Lower leg skin (tissue), 4 donors: ENCODE data around the gene NAPG. TPM values are rescaled to one million over a fixed set of nuclear protein-coding genes. Genes with fewer than 3 reads are reported as not detected.

Source experiments
- DNase-seq, 2 donors: peaks; one replicate each; pipeline ENCODE4 v3.0.0-alpha.2; 2019; ENCODE audit warnings: low spot score in 2 of 2
- H3K4me3 ChIP-seq: fragments of 200-600 bp; sonication (generic); 2 replicates; pipeline ENCODE4 v1.5.1; 2017; ENCODE audit warnings: mild to moderate bottlenecking, low read depth; ENCODE audit not compliant: poor library complexity, severe bottlenecking
- POLR2A ChIP-seq, 2 donors: fragments of 450-650 bp; IDR thresholded peaks; one replicate each; pipeline ENCODE4 v1.6.1; 2016 to 2017; ENCODE audit warnings: antibody characterized with exemption in 2 of 2, mild to moderate bottlenecking in 1 of 2, moderate library complexity in 1 of 2
- WGBS, 2 donors: methylation state at CpG; one replicate each; pipeline ENCODE4 v1.1.5; 2018; 5-methylcytosine and 5-hydroxymethylcytosine counted together
- intact Hi-C: fragments of 100-400 bp; cut with DNase I; formaldehyde crosslinking; loops from one replicate; pipeline ENCODE4 v1.15.0; 2023; ENCODE audit warnings: low total_unique reads
- total RNA-seq, 4 donors: library from RNA; depleted of rRNA; stranded (reverse); fragments of >200 nt; gene quantifications; one replicate each; pipeline ENCODE4 v1.1.0, GENCODE V29; 2016
- TF ChIP-seq, protein P1 (sequence below), 3 donors: fragments of 450-650 bp; IDR thresholded peaks; one replicate each; pipeline ENCODE4 v1.5.1; 2016; ENCODE audit warnings: antibody characterized with exemption in 3 of 3, mild to moderate bottlenecking in 3 of 3, moderate library complexity in 2 of 3

The NAPG gene
- total RNA-seq, 4 donors from 2014 or later: 15.6 to 25.7 (median 22.0) TPM

GRCh38 chr18:10526561-10526949 lies 728 bp downstream of the NAPG start:
- intact Hi-C loops: no loop called here
- peak overlapping the region; percentile 59 for H3K4me3 ChIP-seq
- WGBS, 2 donors: 3 to 9% methylated on average over 10 to 11 of the region's 11 CpGs
- DNase-seq: no peak
- no peak for TF ChIP-seq POLR2A (IDR thresholded peaks at IDR 0.05)
- TF ChIP-seq, protein P1, sequence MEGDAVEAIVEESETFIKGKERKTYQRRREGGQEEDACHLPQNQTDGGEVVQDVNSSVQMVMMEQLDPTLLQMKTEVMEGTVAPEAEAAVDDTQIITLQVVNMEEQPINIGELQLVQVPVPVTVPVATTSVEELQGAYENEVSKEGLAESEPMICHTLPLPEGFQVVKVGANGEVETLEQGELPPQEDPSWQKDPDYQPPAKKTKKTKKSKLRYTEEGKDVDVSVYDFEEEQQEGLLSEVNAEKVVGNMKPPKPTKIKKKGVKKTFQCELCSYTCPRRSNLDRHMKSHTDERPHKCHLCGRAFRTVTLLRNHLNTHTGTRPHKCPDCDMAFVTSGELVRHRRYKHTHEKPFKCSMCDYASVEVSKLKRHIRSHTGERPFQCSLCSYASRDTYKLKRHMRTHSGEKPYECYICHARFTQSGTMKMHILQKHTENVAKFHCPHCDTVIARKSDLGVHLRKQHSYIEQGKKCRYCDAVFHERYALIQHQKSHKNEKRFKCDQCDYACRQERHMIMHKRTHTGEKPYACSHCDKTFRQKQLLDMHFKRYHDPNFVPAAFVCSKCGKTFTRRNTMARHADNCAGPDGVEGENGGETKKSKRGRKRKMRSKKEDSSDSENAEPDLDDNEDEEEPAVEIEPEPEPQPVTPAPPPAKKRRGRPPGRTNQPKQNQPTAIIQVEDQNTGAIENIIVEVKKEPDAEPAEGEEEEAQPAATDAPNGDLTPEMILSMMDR (IDR thresholded peaks at IDR 0.05): no peak

- H3K4me3 ChIP-seq: no peak overlapping the region
- no peak for DNase-seq
- 57 to 58% methylated on average over 3 of the region's 3 CpGs for WGBS, 2 donors
- no peak for TF ChIP-seq POLR2A (IDR thresholded peaks at IDR 0.05)
- TF ChIP-seq, protein P1 (IDR thresholded peaks at IDR 0.05): no peak
- intact Hi-C loops: no loop called here
These were observed 2.6 kb downstream of the NAPG start for GRCh38 chr18:10528439-10528838.

DNA sequence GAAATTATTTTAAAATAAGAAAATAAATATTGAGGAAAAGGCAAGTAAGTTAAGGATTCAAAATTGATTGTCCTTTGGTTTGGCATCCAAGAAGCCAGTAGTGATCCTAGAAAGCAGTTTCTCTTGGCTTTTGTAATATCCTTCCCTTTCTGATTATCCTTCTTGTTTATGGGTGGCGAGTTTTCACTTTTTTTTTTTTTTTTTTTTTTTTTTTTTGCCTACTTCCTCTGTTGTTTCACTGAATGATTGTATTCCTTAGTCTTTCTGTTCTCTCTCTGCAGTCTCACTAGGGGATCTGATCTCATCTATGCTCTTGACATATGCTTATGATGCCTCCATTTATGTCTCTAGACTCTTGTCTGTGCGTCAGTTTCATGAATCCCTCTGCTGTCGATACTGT lies 4.2 kb downstream of the NAPG start:
- TF ChIP-seq, protein P1 (IDR thresholded peaks at IDR 0.05): no peak
- WGBS, 2 donors: 77 to 78% methylated on average over 3 of the region's 3 CpGs
- H3K4me3 ChIP-seq: no peak overlapping the region
- DNase-seq: no peak
- intact Hi-C loops: no loop called here

DNA sequence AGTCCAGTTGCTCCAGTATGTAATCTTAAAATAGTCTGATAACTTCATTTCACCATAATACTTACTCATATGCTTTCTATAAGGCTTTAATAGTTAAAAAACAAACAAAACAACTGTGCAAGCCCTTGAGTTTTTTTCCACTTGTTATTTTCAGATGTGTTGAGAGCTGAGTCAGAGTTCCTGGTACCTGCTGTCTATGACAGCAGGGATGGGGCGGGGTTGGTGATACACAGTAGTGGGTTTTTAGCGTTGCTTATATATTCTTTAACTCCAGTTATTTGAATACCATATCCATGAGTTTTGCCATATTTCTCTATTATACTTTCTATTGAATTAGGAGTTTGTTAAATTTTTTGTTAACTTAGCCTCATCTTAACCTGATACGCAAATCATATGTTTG lies 5.0 kb downstream of the NAPG start:
- DNase-seq: no peak
- intact Hi-C loops: no loop called here
- 86 to 89% methylated on average over 3 of the region's 3 CpGs for WGBS, 2 donors
- no peak for TF ChIP-seq POLR2A (IDR thresholded peaks at IDR 0.05)
- TF ChIP-seq, protein P1 (IDR thresholded peaks at IDR 0.05): no peak
- H3K4me3 ChIP-seq: no peak overlapping the region

- no peak overlapping the region for H3K4me3 ChIP-seq
- intact Hi-C loops: no loop called here
- WGBS, 2 donors: 93 to 95% methylated on average over 2 of the region's 2 CpGs
- DNase-seq: no peak
- TF ChIP-seq POLR2A (IDR thresholded peaks at IDR 0.05): no peak
- TF ChIP-seq, protein P1 (IDR thresholded peaks at IDR 0.05): no peak
These were observed 7.3 kb downstream of the NAPG start for GRCh38 chr18:10533111-10533510.

DNA sequence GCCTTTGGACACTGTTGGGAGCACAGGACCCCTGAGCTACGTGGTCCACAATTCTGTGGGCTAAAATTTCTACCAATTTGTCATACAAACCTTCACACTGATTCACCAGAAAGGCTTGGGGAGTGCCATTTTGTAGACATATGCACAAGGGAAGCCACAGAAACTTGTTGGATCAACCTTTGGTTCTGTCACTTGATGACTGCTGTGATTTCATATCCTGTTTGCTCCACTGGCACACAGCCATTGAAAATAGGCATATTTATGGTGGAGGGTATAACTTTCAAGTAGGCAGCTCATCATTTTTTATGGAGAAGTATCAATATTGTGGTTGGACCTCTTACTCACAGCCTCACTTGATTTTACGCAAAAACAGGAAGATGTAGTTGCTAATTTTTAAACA lies 10.5 kb downstream of the NAPG start:
- WGBS, 2 donors: 92 to 93% methylated on average over 2 of the region's 2 CpGs
- TF ChIP-seq, protein P1 (IDR thresholded peaks at IDR 0.05): no peak
- TF ChIP-seq POLR2A (IDR thresholded peaks at IDR 0.05): no peak
- no peak overlapping the region for H3K4me3 ChIP-seq
- intact Hi-C loops: no loop called here
- DNase-seq: no peak
